SK-N-SH treated with all-trans-retinoic acid at 6 μM for 48 hours (cell line): ENCODE results near the gene WNT1.

Experiments used
- CSDC2 ChIP-seq: fragments of 250-450 bp; sonication (Bioruptor Pico); IDR thresholded peaks from 2 replicates; pipeline ENCODE4 v1.5.0; 2020; ENCODE audit warnings: mild to moderate bottlenecking, moderate library complexity
- GLIS3 ChIP-seq: fragments of 250-450 bp; sonication (Bioruptor Pico); IDR thresholded peaks from 2 replicates; pipeline ENCODE4 v1.5.0; 2020; ENCODE audit warnings: mild to moderate bottlenecking, moderate library complexity
- OSR1 ChIP-seq: fragments of 250-450 bp; sonication (Bioruptor Pico); IDR thresholded peaks from 2 replicates; pipeline ENCODE4 v1.8.0; 2022; ENCODE audit warnings: moderate library complexity, mild to moderate bottlenecking, inconsistent platforms
- PATZ1 ChIP-seq: fragments of 250-450 bp; sonication (Bioruptor Pico); IDR thresholded peaks from 2 replicates; pipeline ENCODE4 v1.8.0; 2020; ENCODE audit warnings: mild to moderate bottlenecking, moderate library complexity, borderline replicate concordance
- ZFP3 ChIP-seq: fragments of 250-450 bp; sonication (Bioruptor Pico); IDR thresholded peaks from 2 replicates; pipeline ENCODE4 v1.5.0; 2020; ENCODE audit warnings: mild to moderate bottlenecking, moderate library complexity
- ZFP30 ChIP-seq: fragments of 450-650 bp; formaldehyde crosslinking; IDR thresholded peaks from 2 replicates; pipeline ENCODE4 v1.5.0; 2022; ENCODE audit warnings: mild to moderate bottlenecking, moderate library complexity

- TF ChIP-seq ZFP30 (CRISPR knock-in tag) (no peak), GLIS3 (no peak), ZFP3 (CRISPR knock-in tag) (no peak), OSR1 (CRISPR knock-in tag) (no peak), PATZ1 (CRISPR knock-in tag) (no peak), CSDC2 (no peak)
Observed at GRCh38 chr12:49026101-49026500, 48.0 kb downstream of the WNT1 start.
